ENCODE measurements around the gene DPY19L2.
"Not testable (repeated sequence)": the region's sequence is repeated elsewhere in the genome, so short reads cannot be mapped to it uniquely, and the experiment has no call there.

The DPY19L2 gene

DNA sequence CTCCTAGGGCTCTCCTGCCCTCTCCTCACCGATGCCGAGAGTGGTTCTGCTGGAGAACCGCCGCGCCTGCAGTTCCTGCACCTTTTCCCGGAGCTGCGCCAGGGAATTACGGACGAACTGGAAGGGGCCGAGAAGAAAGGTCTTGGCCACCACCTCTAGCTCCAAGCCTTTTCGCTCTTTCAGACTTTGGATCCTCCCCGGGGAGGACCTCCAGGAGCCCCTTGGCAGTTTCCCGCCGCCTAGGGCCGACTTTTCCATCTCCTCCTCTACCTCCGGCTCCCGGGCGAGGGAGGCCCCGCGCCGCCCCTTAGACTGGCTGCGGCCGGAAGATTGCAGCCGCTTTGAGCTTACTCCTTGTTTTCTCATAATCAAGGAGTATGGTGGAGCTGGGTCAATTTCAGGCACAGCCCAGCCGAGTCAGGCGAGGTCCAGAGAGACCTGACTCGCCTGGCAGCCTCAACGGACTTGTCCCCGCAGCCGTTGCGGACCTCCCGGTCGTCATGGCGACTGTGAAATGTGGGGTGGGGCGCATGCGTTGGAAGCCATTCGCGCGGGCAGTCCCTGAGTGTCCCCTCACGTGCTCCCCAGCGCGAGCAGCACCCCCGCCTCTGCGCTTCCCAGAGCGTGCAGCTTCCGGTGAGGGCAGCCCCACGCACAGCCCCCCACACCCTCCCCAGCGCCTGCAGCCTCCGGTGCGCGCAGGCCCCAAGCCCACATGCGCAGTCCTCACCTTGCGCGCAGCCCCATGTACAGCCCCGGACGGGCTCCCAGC, at the start of gene DPY19L2:
Gene DPY19L2, minus strand, starts transcription at position 466 of the 772 bp plus-strand sequence. Its CDS starts 100 bp downstream, at position 366.
- DNase-seq (ENCODE audit: low read depth) = peak; percentile 71

DNA sequence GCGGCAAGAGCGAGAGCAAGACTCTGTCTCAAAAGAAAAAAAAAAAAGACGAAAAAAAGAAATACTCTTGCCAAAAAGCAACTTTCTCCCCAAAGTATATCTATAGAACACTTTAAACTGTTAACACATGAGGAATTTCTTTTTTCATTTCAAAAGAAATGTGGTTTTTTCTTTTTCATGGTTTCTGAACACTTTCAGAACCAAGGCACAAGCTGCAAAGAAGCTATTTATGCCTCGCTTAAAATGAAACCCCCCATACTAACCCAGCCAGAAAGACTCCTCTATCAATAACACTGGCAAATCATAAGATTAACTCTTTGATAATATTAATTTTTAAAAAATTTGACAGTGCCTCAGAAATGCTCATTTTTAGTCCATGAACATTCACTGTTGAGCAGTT, 48.6 kb upstream of the DPY19L2 start:
- not testable (repeated sequence) for DNase-seq (ENCODE audit: low read depth)

DNA sequence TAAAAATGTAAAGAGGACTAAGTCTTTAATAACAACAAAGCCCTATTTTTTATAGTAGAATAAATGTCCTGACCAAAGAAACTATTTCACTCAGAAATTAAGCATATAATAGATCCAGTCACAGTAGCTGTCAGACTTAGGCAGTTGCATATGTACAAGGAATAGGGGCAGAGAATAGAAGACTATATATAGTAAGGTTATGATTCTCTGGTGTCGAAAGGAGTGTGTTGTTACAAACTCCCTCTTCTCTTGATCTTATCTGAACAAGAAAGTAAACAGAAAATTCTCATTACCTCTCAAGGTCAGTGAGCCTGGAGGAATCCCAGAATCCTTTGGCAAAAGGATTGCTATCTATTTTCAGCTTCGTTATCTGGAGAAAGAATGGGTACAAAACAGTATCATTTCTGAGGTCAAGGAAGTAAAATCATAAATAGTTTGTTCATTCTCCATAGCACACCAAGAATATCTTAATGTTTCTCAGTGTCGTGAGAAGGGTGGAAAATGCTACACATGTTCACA, 46.9 kb upstream of the DPY19L2 start:
- DNase-seq (ENCODE audit: low read depth) = not testable (repeated sequence)

DNA sequence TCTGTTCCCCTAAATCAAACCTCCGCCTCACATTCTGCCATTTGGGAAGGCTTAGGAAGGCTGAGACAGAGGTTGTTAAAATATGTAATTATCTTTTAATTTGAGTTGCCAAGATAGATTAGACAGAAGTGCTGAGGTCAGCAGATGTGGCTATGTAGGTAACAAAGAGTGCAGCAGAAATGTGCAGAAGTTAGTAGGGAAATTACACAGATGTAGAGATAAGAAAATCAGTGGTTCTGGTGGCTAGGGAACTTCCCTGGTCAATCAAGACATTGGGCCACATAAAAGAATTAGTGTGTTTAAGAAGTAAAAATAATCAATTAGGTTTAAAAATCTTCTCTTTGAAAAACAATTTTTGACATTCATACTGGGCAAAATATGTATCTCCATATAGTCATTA, 46.1 kb upstream of the DPY19L2 start:
- not testable (repeated sequence) for DNase-seq (ENCODE audit: low read depth)

DNA sequence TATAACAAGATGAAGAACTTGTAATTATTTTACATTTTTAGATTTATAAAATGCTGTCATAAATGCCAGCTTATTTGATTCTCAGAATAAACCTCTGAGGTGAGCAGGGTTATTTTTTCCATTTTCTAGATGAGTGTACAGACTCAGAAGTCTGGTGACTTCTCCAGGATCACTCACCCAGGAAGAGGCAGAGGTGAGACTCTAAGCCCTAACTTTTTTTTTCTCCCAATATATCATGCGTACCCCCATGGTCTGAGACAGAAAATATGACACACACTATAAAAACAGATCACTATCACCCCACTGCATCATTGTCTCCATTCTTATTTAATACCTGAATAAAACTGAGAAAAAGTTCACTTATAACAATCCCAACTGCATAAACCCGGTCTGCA, 45.4 kb upstream of the DPY19L2 start:
- not testable (repeated sequence) for DNase-seq (ENCODE audit: low read depth)

DNA sequence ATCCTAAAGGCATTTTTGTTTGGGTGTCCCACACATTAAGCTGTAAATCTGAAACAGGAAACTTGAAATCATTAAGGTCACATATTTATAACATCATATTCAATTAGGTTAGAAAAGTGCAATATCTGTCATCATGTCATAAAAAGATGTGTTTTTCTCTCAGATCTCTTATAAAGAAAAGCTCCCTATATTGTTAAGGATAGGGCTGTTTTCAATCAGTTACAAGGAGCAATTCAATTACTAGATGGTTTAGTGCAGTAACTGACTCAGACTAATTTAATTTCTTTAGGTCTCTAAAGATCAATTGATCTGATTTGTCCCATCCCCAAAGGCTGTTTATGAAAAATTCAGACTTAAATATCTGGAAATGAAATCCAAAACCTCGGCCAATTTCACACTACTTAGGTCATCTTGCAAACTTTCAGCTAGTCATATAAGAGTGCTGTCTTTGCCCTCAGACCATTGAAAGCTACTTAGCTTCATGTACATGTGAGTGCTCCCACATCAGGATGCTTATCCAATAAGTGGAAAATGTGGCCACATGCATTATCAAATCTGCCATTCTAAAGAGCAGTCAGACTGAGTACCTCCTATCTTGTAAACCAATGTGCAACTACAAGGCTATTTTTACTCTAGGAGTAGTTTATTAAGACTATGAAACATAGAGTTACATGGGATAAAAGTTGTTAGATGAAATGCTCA, 44.8 kb upstream of the DPY19L2 start:
- not testable (repeated sequence) for DNase-seq (ENCODE audit: low read depth)

DNA sequence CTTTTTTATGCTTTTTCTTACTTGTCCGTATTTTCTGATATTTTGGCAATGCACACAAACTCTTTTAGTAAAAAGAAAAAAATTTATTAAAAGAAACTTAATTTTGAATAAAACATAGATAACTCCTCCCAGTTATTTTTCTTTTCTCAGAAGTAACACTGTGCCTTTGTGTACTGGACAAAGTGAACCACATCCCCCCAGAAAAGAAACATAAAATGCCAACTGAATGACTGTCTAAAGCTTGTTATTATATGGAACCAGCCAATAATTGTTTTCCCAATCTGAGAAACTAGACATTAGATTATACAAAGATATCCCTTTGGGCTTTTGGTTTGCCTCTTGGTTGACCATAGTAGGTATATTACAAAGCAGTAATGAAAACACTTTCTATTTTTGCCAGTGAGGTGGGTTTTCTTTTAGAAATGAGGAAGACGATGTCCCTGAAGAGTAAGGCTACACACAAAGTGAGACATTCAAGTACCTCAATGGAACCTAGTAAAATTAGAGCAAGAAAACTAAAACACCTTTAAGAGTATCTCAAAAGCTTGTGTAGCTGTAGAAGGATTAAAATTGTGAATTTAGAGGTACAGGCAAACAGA, 44.2 kb upstream of the DPY19L2 start:
- peak; percentile 1 for DNase-seq (ENCODE audit: low read depth)

DNA sequence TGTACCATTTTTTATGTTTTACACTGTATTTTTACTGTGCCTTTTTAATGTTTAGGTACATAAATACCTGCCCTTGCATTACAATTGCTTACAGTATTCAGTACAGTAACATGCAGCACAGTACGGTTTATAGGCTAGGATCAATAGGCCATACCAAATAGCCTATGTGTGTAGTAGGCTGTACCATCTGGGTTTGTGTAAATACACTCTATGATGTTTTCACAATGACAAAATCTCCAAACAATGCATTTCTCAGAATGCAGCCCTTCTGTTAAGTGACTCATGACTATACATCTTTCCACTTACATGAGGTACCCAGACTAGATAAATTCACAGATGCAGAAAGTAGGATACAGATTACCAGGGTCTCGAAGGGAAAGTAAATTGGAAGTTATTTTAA, 43.0 kb upstream of the DPY19L2 start:
- peak; percentile 21 for DNase-seq (ENCODE audit: low read depth)

DNA sequence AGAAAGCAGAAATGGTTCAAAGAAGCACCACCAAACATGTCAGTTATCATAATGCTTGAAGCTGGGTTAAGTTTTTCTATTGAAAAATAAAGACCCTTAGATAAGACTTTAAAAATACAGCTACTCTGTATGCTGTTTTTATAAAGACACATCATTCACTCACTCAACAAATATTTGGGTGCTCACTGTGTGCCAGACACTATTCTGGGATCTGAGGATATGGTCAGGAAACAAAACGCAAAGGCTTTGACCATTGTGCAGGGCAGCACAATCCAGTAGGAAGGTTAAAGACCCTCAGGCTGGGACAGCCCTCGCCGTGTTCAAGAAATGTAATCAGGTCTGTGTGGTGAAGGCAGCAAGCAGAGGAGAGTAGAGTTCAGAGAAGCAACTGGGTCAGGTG, 38.0 kb upstream of the DPY19L2 start:
- DNase-seq (ENCODE audit: low read depth) = no peak

DNA sequence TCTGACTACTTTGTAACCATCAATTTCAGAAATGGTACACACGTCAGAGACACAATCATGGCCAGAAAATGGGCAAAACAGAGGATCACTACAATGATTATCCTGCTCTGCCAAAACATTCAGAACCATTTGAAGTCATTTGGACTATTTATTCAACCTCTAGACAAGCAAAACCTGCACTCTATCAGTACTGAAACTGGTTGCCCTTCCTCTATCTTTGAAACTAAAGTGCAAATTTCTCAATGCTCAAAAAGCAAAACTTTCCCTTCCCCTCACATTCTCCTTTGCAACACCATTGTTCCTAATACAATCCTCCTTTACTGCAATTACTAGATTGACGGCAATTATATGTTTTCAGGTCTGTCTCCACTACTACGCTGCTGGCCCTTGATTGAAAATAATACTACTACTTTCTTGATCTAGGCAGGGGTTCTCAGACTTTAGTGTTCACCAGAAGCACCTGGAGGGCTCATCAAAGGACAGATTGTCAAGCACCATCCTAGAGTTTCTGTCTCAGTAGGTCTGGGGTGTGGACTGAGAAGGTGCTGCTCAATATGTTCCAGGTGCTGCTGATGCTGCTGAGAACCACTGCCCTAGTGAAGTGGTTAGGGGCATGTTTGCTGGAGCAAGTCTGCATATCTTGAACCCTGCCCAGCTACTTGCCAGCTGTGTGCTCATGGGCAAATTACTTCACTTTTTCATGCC, 31.5 kb upstream of the DPY19L2 start:
- DNase-seq (ENCODE audit: low read depth) = not testable (repeated sequence)

DNA sequence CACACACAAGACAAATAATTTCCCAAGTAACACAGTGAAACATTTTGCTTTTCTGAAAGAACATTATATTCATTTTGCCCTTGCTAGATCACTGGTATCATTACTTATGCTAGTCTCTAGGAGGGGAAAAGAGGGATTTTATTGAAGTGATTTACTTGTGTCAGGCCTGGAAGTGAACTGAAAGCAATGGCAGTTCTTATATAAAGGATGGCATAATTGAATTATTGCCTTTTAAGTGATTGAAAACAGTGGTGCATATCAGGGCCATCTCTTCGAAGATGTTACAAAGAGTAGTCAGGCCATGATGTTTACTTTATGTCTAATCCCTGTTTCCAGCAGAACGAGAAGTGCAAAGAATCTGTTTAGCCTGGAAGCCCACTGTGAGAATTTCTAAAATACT, 30.7 kb upstream of the DPY19L2 start:
- not testable (repeated sequence) for DNase-seq (ENCODE audit: low read depth)

DNA sequence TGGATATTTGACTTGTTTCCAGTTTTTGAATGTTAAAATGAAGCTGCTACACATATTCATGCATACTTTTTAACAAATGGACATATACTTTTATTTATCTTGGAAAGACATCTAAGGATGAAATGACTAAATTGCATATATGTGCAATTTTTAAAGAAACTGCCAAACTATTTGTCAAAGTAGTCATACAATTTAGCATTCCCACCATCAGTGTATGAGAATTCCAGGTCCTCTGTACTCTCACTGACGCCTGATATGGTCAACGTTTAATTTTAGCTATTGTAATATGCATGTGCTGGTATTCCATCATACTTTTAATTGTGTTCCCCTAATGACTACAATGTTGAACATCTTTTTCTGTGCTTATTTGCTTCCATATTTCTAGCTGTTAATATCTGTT, 22.5 kb upstream of the DPY19L2 start:
- DNase-seq (ENCODE audit: low read depth) = not testable (repeated sequence)

DNA sequence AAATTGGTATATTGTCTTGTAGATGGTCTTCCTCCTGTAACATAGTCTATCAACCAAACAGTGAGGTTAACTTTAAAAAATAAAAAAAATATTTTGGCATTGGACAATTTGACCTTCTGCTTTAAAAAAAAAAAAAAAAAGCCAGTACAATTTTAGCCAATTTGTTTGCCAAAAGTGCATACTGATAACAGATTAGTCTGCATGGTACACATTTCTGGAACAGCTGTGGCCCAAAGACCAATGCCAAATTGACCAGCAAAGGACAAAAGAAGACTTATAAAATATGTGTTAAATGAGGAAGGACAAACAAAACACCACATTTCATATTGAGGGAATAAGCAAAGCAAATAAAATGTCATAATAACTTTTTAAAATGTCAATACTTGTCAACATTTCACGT, 20.8 kb upstream of the DPY19L2 start:
- DNase-seq (ENCODE audit: low read depth) = not testable (repeated sequence)

DNA sequence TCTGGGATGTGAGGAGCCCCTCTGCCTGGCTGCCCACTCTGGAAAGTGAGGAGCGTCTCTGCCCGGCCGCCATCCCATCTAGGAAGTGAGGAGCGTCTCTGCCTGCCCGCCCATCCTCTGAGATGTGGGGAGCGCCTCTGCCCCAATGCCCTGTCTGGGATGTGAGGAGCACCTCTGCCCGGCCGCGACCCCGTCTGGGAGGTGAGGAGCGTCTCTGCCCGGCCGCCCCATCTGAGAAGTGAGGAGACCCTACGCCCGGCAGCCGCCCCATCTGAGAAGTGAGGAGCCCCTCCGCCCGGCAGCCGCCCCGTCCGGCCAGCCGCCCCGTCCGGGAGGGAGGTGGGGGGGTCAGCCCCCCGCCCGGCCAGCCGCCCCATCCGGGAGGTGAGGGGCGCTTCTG, 18.3 kb upstream of the DPY19L2 start:
- not testable (repeated sequence) for DNase-seq (ENCODE audit: low read depth)

DNA sequence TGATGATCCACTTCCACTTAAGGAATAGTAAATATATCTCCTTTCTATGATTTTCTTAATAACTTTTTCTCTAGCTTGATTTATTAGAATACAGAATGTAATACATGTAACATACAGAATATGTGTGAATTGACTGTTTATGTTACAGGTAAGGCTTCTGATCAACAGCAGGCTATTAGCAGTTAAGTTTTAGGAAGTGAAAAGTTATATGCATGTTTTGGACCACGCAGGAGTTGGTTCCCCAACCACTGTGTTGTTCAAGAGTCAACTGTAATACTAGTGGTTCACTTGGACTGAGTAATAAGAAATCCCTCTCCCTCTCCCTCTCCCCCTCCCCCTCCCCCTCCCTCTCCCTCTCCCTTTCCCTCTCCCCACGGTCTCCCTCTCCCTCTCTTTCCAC, 17.5 kb upstream of the DPY19L2 start:
- DNase-seq (ENCODE audit: low read depth) = not testable (repeated sequence)

DNA sequence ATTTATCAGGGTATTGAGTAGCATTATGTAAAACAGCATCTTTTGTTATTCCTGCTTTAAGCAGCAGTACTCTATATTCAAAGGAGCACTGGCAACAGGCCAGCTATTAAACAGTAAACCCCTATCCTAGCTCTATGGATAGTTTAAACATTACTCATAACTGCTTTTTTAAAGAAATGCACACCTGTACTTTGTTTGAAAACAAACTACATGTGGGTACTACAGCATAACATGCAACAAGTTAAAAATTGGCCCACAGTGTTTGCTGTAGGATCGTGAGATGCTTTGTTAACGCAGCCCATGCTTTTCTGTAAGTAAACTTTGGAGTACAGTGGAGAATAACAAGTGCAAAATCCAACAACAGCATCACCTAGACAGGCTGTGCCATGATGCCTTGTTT, 14.3 kb upstream of the DPY19L2 start:
- DNase-seq (ENCODE audit: low read depth) = not testable (repeated sequence)

DNA sequence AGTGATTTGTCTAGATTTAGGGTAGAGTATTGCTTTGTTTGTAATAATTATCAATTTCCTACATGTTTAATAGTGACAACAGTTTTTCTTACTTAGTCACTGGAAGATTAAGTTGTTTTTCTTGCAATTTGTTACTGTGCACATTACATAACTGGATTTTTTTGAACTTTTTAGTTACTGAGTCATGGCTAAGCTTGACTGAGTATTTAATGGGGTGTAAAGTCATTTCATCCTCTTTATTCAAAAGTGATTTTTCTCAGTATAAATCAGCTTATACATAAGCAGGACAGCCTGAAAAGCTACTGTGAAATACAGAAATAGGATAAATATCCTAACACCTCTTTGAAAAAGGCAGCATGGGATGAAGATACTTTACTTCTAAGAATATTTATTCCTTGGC, 12.5 kb upstream of the DPY19L2 start:
- DNase-seq (ENCODE audit: low read depth) = peak; percentile 55

DNA sequence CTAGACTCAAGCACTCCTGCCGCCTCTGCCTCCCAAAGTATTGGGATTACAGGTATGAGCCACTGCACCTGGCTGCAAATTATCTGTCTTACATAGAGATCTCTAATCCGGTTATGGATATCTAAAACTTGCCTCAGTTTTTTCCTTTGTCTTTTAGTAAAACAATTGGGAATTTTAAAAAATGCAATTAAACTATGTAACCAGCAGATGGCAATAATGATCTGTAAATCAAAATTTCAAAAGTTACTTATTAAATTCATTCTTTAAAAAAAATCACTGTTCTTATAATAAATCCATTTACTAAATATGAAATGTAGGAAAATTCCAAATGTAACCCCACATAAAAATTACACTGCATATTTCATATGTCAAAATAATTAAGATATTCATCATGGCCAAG, 4.3 kb upstream of the DPY19L2 start:
- DNase-seq (ENCODE audit: low read depth) = peak; percentile 4

DNA sequence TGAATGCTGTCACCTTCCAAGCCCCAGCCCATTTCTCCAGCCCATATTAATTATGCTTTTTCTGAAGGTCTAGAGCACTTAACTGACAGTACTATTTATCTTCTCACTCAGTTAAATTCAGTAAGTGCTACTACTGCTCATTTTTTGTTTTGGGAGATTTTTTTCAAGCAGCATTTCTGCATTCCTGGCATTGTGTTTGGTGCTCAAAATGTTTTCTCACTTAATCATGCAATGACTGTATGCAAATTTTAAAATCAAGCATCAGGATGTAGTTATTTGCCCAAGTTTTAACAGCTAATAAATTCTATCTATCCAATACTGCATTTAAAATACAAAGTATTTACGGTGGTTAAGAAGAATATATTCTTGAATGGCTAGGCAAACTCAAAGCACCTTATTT, 1.6 kb upstream of the DPY19L2 start:
- peak; percentile 68 for DNase-seq (ENCODE audit: low read depth)

DNA sequence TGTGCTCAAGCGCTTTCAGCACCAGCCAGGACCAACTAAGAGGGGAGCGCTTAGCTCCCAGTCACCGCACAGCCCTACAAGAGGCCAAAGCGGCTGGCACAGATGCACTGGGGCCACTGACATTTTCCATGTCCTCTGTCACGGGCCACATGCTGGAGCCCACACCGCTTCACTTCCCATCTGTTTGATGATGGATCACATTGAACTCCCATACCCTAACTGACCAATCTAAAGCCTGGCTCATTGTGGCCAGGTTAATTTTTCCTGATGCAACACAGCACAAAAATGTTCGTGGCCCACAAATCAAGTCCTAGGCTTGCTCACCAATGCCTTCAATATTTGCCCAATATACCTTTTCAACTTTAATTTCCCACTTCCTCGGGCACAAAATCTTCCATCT, 1.1 kb upstream of the DPY19L2 start:
- DNase-seq (ENCODE audit: low read depth) = not testable (repeated sequence)

DNA sequence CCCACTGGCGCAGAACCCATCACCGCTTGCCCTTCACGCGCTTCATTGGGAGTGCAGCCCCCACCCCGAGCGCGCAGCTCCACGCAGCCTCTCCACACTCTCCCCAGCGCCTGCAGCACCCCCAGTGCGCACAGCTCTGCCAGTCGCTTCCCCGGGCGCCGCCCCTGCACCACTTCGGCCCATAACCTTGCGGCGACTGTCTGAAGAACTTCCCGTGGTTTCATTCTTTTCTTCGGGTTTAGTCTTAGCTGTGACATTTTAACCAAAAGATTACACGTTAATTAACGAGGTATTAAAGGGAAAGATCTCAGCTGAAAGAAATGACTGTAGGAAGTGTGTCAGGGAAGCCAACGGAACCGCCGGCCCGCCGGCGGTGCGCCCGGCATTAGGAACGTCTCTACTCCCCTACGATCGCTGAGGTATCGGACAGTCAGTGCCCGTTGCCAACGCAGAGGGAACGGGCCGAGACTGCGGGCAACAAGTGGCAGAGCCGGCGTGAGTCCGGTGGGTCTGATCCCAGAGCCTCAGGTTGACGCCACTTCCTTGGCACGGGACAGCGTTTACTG, 590 bp upstream of the DPY19L2 start:
- peak; percentile 34 for DNase-seq (ENCODE audit: low read depth)

DNA sequence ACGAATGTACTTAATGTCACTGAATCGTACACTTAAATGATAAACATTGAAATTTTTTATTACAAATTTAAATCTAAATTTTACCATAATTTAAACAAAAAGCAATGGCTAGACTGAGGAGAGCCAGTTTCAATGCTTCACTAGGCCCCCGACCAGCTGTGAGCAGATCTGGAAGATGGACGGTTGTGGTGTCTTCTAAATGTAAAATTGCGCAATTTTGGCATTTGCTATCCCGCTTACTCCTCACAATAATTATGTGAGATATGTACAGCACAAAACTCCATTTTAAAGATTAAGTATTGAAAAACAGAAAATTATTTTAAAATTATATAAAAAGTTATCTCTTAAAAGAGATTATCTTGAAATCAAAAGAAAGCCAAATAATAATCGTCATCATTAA, 5.3 kb downstream of the DPY19L2 start:
- DNase-seq (ENCODE audit: low read depth) = not testable (repeated sequence)
